Measurements from ENCODE around the gene TM7SF2. TPM values are rescaled to one million over a fixed set of nuclear protein-coding genes. Genes with fewer than 3 reads are reported as not detected.
"Not testable (repeated sequence)": the region's sequence is repeated elsewhere in the genome, so short reads cannot be mapped to it uniquely, and the experiment has no call there.

The TM7SF2 gene
- polyA plus RNA-seq, 1 donor (not counting 4 experiments of a cell fraction or from before 2014, with no cell fraction given): 9.7 TPM

GRCh38 chr11:65148657-65149056 lies 37.0 kb downstream of the TM7SF2 start:
- H3K27ac ChIP-seq (ENCODE audit: control insufficient read depth, insufficient read depth, low read length): no peak overlapping the region
- FAIRE-seq (no peak), DNase-seq (ENCODE audit: low read depth, low spot score) (no peak)
- H3K9me1 ChIP-seq (ENCODE audit: control insufficient read depth, extremely low read depth, insufficient read depth, low read length): no peaks in the 10 kb centered on the region
- no peaks in the 10 kb centered on the region for H3K27me3 ChIP-seq (ENCODE audit: control insufficient read depth, extremely low read depth, insufficient read depth, low read length)
- no peak overlapping the region for H3K9ac ChIP-seq (ENCODE audit: control insufficient read depth, extremely low read depth, insufficient read depth, low read length)
- no peak overlapping the region for H3K4me2 ChIP-seq (ENCODE audit: control insufficient read depth, extremely low read depth, insufficient read depth, low read depth, low read length)
- no peaks in the 10 kb centered on the region for H3K36me3 ChIP-seq (ENCODE audit: control insufficient read depth in 2 of 2, extremely low read depth in 1 of 2, insufficient read depth in 2 of 2, low read length in 2 of 2)
- TF ChIP-seq CTCF (optimal IDR thresholded peaks at IDR 0.05 in 1 of 3, IDR thresholded peaks at IDR 0.05 in 1 of 3, conservative IDR thresholded peaks at IDR 0.05 in 1 of 3; ENCODE audit: extremely low read depth in 1 of 3, insufficient read depth in 2 of 3, low read length in 3 of 3) (no peak), EZH2 (IDR thresholded peaks at IDR 0.05; ENCODE audit: low read length) (no peak)
- no peak overlapping the region for H3K4me3 ChIP-seq (ENCODE audit: control insufficient read depth in 2 of 3, extremely low read depth in 1 of 3, insufficient read depth in 2 of 3, low read depth in 1 of 3, low read length in 3 of 3)
- H3K4me1 ChIP-seq (ENCODE audit: control insufficient read depth, extremely low read depth, insufficient read depth, low read length): peaks cover 15% of the 10 kb centered on the region
- H4K20me1 ChIP-seq (ENCODE audit: control insufficient read depth, extremely low read depth, insufficient read depth, low read length): no peaks in the 10 kb centered on the region
- H3K9me3 ChIP-seq (ENCODE audit: control insufficient read depth, low read depth, low read length): no peaks in the 10 kb centered on the region
- dilution Hi-C loops (cut with MboI; ENCODE audit: extremely low pct_ligation_motif_present, low sequenced_read_pairs): no loop called here
- H3K79me2 ChIP-seq (ENCODE audit: control insufficient read depth, insufficient read depth, low read length): no peaks in the 10 kb centered on the region
- no peak overlapping the region for H2AFZ ChIP-seq (ENCODE audit: control insufficient read depth, low read length)

GRCh38 chr11:65150131-65150508 lies 38.4 kb downstream of the TM7SF2 start:
- dilution Hi-C loops (cut with MboI; ENCODE audit: extremely low pct_ligation_motif_present, low sequenced_read_pairs); H2AFZ ChIP-seq (ENCODE audit: control insufficient read depth, low read length); H3K9me1 ChIP-seq (ENCODE audit: control insufficient read depth, extremely low read depth, insufficient read depth, low read length); H4K20me1 ChIP-seq (ENCODE audit: control insufficient read depth, extremely low read depth, insufficient read depth, low read length); H3K36me3 ChIP-seq (ENCODE audit: control insufficient read depth in 2 of 2, extremely low read depth in 1 of 2, insufficient read depth in 2 of 2, low read length in 2 of 2); H3K79me2 ChIP-seq (ENCODE audit: control insufficient read depth, insufficient read depth, low read length); H3K27me3 ChIP-seq (ENCODE audit: control insufficient read depth, extremely low read depth, insufficient read depth, low read length); H3K4me3 ChIP-seq (ENCODE audit: control insufficient read depth in 2 of 3, extremely low read depth in 1 of 3, insufficient read depth in 2 of 3, low read depth in 1 of 3, low read length in 3 of 3); H3K27ac ChIP-seq (ENCODE audit: control insufficient read depth, insufficient read depth, low read length); DNase-seq (ENCODE audit: low read depth, low spot score); FAIRE-seq; H3K9ac ChIP-seq (ENCODE audit: control insufficient read depth, extremely low read depth, insufficient read depth, low read length); H3K9me3 ChIP-seq (ENCODE audit: control insufficient read depth, low read depth, low read length): not testable (repeated sequence)
- H3K4me2 ChIP-seq (ENCODE audit: control insufficient read depth, extremely low read depth, insufficient read depth, low read depth, low read length): peak overlapping the region; percentile 83
- H3K4me1 ChIP-seq (ENCODE audit: control insufficient read depth, extremely low read depth, insufficient read depth, low read length): peaks cover 15% of the 10 kb centered on the region
